OCI-M2 (cell line): Measurements from ENCODE around the gene SCP2.

ENCODE experiments used
- DNase-seq: peaks from one replicate; lab custom pipeline; 2025; ENCODE audit not compliant: unreplicated experiment; lab: John Stamatoyannopoulos, UW

SCP2 gene

GRCh38 chr1:53080041-53080440, 153.0 kb downstream of the SCP2 start:
- no peak for DNase-seq

- DNase-seq = no peak
Measured at GRCh38 chr1:53080769-53081168, 153.7 kb downstream of the SCP2 start.

DNA sequence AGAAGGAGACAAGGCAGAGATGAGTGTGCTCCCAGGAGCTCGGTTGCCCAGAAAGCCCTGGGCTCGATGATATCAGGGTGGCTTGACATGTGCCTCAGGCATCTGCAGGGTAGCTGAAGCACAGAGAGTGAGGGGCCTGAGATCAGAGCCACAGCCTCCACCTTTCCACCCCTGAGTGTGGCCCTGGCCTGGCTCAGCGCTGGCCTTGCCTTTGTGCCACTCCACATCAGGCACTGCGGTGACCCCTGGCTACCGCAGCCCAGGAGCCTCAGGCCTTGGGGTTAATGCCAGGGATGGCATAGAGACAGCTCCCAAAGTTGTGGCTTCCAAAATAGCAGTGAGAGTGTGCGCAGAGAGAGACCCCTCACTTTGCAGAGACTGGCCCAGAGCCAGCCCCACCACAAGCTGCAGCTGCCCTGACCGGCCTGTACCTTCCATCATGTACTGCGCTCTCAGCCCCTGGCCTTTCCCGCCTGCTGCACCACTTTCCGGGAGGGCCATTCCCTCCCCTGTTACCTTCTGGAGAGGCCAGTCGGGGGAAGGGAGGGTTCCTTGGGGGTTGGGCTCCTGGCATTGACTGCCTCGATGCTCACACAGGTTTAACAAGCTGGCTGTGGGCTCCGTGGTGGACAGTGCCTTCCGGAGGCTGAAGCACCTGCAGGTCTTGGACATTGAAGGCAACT, 154.4 kb downstream of the SCP2 start:
- DNase-seq = no peak

DNA sequence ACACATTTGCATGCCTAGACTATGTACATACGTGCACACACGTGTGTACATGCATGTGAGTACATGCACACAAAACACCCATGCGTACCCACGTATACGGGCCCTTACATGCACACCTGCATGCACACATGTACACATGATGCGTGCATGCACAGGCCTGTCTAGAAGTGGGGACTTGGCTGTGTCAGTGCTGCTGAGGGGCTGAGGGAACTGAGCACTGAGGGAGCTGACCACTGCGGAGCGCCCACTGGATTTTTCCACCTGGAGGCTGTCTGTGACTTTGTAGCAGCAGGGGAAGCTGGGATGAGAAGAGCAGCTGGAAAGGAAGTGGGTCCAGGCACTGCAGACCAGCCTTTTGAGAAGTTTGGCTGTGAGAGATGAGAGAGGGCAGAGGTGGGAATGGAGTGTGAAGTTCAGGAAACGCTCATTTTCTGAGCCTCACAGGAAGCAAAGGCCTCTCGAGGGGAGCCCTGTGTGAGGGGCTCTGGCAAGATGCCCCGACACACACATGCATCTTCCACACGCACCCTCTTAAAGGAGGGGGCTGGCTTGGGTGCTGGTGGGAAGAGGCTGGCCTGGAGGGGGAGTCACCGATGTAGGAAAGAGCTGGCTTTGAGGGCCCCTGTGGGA, 155.9 kb downstream of the SCP2 start:
- no peak for DNase-seq

DNA sequence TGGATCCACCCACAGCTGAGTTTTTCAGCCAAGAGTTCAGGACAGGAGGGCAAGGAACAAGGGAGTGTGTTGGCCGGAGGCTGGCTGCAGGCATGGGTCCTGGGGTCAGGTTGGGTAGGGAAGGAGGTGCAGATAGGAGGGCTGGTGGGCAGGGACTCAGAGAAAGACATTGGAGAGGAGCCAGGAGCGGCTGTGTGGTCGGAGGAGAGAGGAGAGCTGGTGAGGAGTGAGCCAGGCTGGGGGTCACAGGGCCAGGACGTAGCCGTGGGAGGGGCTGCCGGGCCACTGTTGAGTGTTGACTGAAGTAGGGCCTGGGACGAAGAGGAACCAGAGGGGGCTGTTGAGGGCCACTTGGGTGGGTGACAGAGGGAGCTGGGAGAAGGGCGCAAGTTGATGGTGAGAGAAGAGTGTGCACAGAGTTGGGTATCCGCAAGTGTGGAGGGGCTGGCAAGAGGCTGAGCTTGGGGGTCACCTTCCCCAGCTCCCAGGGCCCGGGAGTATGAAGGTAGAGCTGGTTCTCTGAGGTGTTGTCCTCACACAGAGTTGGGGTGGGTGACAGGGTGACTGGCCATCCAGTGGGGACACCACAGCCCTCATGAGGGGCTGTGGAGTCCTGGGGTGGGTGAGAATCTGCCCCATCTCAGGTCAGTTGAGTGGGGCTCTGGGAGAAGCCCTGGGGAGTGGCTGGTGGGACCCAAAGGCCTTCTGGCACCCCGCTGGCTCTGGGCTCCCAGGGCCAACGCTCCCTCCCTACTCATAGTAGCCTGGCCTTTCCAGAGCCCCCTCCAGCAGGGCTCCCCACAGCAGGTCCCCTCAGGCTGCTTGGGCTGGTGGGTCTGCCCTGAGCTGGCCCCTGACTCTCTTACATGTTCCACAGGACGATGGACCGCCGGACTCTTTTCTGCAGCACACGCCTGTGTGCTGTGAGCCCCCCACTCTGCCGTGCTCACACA, 156.8 kb downstream of the SCP2 start:
- DNase-seq = no peak

GRCh38 chr1:53084589-53084971, 157.5 kb downstream of the SCP2 start:
- no peak for DNase-seq

DNA sequence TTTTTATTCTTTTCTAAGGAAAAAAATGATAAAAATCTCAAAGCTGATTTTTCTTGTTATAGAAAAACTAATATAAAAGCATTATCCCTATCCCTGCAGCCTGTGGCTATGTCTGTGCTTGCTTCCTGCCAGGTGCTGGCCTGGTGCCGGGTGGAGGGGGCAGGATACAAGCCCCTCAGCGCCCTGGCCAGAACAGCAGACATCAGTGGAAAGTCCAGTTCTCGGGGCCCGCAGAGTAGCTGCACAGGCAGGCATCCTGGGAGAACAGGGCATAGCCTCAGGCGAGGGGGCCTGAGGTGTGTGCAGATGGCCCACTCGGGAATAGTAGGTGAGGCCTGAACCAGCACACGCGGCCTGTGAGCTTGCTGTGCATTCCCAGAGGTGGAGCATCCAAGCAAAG, 158.3 kb downstream of the SCP2 start:
- DNase-seq = no peak

- no peak for DNase-seq
Measured at GRCh38 chr1:53086491-53087070, 159.5 kb downstream of the SCP2 start.

DNA sequence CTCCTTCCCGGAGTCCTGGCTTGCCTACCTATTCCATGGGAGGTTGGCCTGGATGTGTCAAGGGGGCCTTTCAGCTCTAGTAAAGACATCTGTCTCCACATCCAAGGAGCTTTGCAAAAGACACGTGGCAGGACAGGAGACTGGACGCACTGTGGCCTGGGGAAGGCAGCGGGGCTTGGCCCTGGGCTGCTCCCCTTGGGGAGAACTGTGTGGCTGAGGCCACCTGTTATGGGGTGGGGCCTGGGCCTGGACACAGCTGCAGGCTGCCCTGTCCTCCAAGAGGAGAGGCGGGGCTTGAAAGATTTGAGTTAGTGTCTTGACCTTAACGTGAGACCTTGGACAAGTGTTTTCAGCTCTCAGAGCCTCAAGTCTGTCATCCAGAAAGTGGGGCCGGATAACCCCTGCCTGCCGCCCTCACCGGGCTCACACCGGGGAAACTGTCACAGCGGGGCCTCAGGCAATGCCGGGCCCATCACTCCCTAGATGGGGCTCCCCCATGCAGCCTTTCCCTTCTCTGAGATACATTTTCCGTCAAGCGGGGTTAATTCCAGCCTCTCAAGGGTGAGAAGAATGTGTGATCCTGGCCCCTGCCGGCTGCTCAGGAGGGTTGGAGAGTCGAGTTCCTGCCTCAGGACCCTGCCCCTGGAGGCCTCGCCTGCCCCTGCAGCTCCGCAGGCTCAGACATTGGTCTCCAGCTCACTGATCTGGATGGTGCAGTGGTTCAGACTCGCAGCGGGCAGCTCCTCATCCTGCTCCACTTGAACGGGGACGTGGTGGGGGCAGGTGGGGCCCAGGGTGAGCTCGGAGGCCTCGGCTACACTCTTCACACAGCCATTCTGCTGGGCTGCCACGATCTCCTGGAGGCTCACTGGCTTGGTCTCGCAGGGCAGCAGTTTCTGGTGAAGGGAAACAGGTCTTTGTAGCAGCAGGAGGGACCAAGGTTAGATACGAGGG, 160.5 kb downstream of the SCP2 start:
- no peak for DNase-seq

GRCh38 chr1:53088616-53089300, 161.7 kb downstream of the SCP2 start:
- DNase-seq = no peak

- DNase-seq = no peak
Measured at GRCh38 chr1:53089478-53090226, 162.6 kb downstream of the SCP2 start.

DNA sequence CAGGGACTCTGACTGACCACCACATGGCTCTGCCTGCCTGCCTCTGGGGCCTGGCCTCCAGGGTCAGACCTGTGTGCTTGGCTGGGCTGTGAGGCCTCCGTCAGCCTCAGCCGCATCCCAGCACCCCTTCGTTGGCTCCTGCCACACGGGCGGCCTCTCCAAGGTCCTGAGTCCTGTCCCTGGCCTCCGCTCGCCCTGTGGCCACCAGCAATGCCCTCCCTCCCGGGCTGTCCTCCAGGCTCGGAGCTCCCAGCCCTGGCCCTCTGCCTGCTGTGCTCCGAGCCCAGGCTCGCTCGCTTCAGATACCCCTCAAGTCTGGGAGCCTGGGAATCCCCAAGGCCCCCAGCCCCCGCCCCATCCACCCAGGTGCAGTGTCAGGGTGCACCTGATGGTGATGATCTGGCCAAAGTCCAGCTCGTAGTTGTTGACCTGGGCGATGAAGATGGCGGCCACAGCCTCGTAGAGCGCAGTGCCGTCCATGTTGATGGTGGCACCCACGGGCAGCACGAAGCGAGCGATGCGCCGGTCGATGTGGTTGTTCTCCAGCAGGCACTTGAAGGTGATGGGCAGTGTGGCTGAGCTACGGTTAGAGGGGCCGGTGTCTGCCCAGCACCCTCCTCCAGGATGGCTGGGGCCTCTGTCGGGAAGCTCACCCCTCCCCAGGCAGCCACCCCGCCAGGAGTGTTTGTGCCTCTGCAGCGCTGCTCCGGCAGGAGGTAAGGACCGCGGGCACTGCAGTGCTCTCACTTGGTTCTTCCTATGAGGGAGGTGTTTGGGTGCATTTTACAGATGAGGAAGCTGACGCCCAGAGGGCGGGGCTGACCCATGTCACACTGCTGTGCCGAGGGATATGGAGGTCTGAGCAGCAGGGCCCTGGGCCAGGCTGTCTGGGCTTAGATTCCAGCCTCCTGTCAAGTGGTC, 163.4 kb downstream of the SCP2 start:
- DNase-seq = no peak

GRCh38 chr1:53091841-53092645, 165.0 kb downstream of the SCP2 start:
- DNase-seq = no peak

DNA sequence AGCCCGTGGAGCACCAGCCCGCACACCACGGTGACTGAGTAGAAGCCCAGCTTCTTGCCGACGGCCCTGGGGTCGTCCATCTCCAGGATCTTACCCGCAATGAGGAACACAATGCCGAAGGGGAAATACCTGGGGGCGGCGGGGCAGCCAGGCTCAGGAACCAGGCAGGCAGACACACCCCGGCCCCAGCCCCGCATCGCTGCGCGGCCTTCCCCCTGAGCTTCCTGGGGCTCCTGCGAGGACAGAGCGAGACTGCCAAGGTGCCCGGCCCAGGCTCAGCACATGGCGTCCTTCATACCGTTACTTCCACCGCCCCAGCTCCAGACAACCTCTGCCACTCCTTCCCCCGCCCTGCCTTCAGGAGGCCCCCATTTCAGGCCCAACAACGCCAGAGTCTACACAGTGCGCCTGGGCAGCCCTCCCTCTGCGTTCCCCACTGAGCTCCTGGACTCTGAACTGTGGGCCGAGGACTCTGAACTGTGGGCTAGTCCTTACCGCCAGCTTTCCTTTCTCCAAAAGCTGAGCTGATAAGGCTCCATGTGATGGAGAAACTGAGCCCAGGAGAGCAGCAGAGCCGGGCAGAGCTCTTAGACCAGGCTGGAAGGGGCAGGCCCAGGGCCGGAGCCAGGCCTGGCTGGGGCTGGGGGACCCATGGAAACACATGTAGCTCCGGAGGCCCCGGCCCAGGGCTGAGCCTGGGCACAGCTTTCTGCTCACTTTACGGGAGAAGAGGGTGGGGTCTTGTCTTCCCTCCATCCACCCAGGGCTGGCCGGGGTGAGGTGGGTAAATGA, 165.8 kb downstream of the SCP2 start:
- no peak for DNase-seq

- DNase-seq = no peak
Measured at GRCh38 chr1:53093451-53093754, 166.3 kb downstream of the SCP2 start.

DNA sequence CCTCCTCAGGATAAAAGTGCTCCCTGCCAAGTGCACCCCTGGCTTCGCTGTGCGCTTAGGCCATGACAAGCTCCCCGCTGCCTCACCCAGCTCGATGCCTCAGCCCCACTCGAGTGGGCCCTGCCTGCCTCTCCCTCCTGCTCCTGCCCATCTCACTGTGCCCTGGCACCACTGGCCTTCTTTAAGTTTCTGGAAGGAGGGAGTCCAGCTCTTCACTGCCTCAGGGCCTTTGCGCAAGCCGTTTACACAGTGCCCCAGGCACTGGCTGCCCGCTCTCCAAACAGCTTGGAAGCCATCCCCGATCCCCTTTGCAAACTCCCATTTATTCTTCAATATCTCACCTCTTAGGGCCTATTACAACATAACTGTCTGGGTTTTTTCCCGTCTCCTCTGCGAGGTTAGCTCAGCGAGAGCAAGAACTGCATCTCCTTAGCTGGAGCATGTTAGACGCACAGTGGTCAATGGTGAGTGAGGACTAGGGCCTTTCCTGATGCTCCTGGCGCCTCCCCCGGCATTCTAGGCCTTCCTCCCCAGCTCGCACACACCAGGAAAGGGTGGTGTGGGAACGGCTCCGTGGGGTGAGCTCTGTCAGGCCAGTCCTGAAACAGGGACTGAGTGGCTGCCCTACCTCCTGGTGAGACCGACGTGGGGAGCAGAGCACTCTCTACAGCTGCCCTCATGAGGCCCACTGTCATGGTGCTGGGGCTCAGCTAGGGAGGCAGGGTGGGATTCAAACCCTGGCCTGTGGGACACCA, 166.9 kb downstream of the SCP2 start:
- DNase-seq = no peak
